Large intestine (tissue), 3 donors: Measurements from ENCODE around the gene KLHL42. TPM values are rescaled to one million over a fixed set of nuclear protein-coding genes. Genes with fewer than 3 reads are reported as not detected.

ENCODE experiments used
- DNase-seq, 2 donors: peaks; one replicate each; pipeline versions ENCODE4 v3.0.0 to v3.0.0-alpha.2; 2013
- H3K27ac ChIP-seq: one replicate; pipeline ENCODE4 v1.5.1; 2013; ENCODE audit warnings: low read length
- H3K27me3 ChIP-seq: 2 replicates; pipeline ENCODE4 v1.6.1; 2013; ENCODE audit warnings: low read length; ENCODE audit not compliant: control insufficient read depth, insufficient read depth
- H3K36me3 ChIP-seq: 2 replicates; pipeline ENCODE4 v1.6.1; 2013; ENCODE audit warnings: low read length; ENCODE audit not compliant: control insufficient read depth, insufficient read depth
- H3K4me1 ChIP-seq: one replicate; pipeline ENCODE4 v1.6.1; 2013; ENCODE audit warnings: low read length; ENCODE audit not compliant: control insufficient read depth, insufficient read depth
- H3K4me3 ChIP-seq: one replicate; pipeline ENCODE4 v1.5.1; 2013; ENCODE audit warnings: low read length
- H3K9me3 ChIP-seq: one replicate; pipeline ENCODE4 v1.6.1; 2013; ENCODE audit warnings: mild to moderate bottlenecking, low read depth, low read length, moderate library complexity; ENCODE audit not compliant: control insufficient read depth
- WGBS: methylation state at CpG from one replicate; pipeline ENCODE4 v1.1.5; 2013; ENCODE audit warnings: low lambda C conversion rate; ENCODE audit not compliant: insufficient coverage; 5-methylcytosine and 5-hydroxymethylcytosine counted together
- polyA plus RNA-seq: library from polyadenylated mRNA; unstranded; fragments of 120-200 nt; gene quantifications from one replicate; pipeline ENCODE4 v1.2.1, GENCODE V29; 2013

Gene KLHL42
- polyA plus RNA-seq, 1 donor: 27.7 TPM

- H3K27ac ChIP-seq: no peak overlapping the region
- no peaks in the 10 kb centered on the region for H3K9me3 ChIP-seq
- H3K4me3 ChIP-seq: no peak overlapping the region
- DNase-seq: peak in 1 of 2 donors; percentile 48
- no peaks in the 10 kb centered on the region for H3K27me3 ChIP-seq
- WGBS: 20% methylated on average over 1 of the region's 2 CpGs
- H3K36me3 ChIP-seq: no peaks in the 10 kb centered on the region
- H3K4me1 ChIP-seq: peaks cover 5% of the 10 kb centered on the region
Measured at GRCh38 chr12:27814411-27814810, 34.4 kb downstream of the KLHL42 start.

- no peak overlapping the region for H3K4me3 ChIP-seq
- H3K9me3 ChIP-seq: no peaks in the 10 kb centered on the region
- WGBS: no CpG with 5 or more reads among the region's 3 CpGs
- peak in 1 of 2 donors; percentile 38 for DNase-seq
- no peaks in the 10 kb centered on the region for H3K27me3 ChIP-seq
- peak overlapping the region; percentile 8 for H3K27ac ChIP-seq
- no peaks in the 10 kb centered on the region for H3K36me3 ChIP-seq
- H3K4me1 ChIP-seq: peaks cover 5% of the 10 kb centered on the region
Measured at GRCh38 chr12:27814851-27815591, 35.0 kb downstream of the KLHL42 start.

- DNase-seq: no peak
- Histone ChIP-seq H3K4me3 (no peak overlapping the region), H3K27me3 (no peaks in the 10 kb centered on the region), H3K27ac (no peak overlapping the region), H3K4me1 (peaks cover 16% of the 10 kb centered on the region), H3K36me3 (no peaks in the 10 kb centered on the region), H3K9me3 (no peaks in the 10 kb centered on the region)
- WGBS: no CpG with 5 or more reads among the region's 4 CpGs
Measured at GRCh38 chr12:27817766-27818165, 37.7 kb downstream of the KLHL42 start.

DNA sequence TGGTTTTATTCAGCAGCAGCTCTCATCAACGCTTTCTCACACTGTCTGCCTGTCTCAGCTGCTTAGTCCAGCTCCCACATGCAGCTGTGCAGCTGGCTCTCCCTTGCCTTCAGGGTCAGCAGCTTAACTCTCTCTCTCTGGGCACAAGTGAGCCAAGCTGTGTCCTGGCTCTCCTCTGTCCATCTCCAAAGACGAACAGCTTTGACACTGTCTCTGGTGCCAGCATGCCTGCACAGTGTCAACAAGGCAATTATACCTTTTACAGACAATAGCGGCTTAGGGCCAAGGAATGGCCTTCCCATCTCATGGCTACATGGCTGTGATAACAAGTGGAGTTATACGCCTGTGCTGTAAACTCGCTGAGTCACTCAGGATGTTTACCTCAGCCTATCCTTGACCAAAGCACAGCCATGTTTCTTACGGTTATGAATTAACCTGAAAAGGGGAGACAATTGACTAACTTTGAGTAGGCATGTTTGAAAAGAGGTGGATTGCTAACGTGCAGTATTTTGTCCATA, 38.4 kb downstream of the KLHL42 start:
- no peaks in the 10 kb centered on the region for H3K36me3 ChIP-seq
- no peak for DNase-seq
- H3K9me3 ChIP-seq: no peaks in the 10 kb centered on the region
- no peak overlapping the region for H3K4me3 ChIP-seq
- 40% methylated on average over 1 of the region's 7 CpGs for WGBS
- H3K4me1 ChIP-seq: peaks cover 16% of the 10 kb centered on the region
- no peak overlapping the region for H3K27ac ChIP-seq
- no peaks in the 10 kb centered on the region for H3K27me3 ChIP-seq

DNA sequence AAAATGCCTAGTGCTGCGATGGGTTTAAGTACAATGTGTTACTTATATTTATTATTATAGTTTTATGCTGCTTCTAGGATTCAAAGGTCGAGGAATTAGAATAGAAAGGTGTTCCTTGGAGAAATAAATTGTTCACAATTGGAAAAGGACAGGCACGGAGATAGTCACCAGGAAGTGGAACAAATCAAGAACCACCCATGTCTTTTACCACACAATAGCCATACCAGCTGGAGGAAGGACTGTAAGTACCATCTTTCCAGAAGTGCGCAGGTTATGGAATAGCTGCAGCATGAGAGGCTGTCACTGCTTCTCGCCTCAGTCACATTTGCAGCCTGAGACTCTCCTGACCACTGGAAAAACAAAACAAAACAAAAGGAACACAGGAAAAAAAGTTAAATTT, 40.5 kb downstream of the KLHL42 start:
- Histone ChIP-seq H3K9me3 (no peaks in the 10 kb centered on the region), H3K4me3 (no peak overlapping the region), H3K27ac (no peak overlapping the region), H3K36me3 (no peaks in the 10 kb centered on the region), H3K4me1 (peaks cover 11% of the 10 kb centered on the region), H3K27me3 (no peaks in the 10 kb centered on the region)
- no peak for DNase-seq
- 95% methylated on average over 3 of the region's 5 CpGs for WGBS

DNA sequence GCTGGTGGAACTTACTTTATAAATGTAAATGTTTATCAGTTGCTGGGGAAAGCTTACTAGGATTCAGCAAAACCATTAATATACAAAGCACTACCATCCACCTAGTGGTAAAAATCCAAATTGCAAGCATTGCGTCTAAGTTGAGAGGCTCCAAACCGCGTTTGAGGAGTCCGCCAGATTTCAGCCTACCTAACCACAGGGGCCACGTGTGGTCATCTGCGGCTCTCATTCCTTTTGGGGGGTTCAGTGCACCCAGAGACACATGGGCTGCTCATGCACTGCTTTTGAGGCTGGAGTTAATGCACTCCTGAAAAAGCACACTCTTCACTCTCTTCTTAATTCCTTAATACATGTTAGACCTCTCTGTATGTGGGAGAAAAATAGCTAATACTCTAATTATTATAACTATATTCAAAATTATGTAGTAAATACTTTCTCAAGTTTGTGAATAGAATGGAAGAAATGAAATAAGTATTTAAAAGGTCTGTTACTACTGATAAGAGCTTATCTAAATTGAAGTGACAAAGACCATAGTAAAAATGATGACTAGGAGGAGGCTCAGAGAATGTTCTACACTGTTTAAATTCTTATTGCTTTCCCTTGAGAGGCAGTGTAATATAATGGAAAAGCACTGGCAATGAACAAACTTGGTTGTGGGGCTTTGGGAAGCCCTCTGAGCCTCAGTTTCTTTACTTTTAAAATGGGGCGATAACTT, 41.4 kb downstream of the KLHL42 start:
- Histone ChIP-seq H3K27me3 (no peaks in the 10 kb centered on the region), H3K36me3 (no peaks in the 10 kb centered on the region), H3K27ac (no peak overlapping the region), H3K9me3 (no peaks in the 10 kb centered on the region), H3K4me1 (peaks cover 11% of the 10 kb centered on the region), H3K4me3 (peak overlapping the region; percentile 13)
- DNase-seq: peak; percentile 52 to 71
- no CpG with 5 or more reads among the region's 7 CpGs for WGBS

- peaks cover 11% of the 10 kb centered on the region for H3K4me1 ChIP-seq
Measured at GRCh38 chr12:27822076-27822712, 42.2 kb downstream of the KLHL42 start.

GRCh38 chr12:27823038-27823437, 43.0 kb downstream of the KLHL42 start:
- Histone ChIP-seq H3K36me3 (no peaks in the 10 kb centered on the region), H3K27me3 (no peaks in the 10 kb centered on the region), H3K4me3 (no peak overlapping the region), H3K4me1 (peaks cover 11% of the 10 kb centered on the region), H3K9me3 (no peaks in the 10 kb centered on the region), H3K27ac (no peak overlapping the region)
- DNase-seq: no peak
- no CpG with 5 or more reads among the region's 5 CpGs for WGBS

More at GRCh38 chr12:27822076-27822712, 42.2 kb downstream of the KLHL42 start:
- no peak for DNase-seq
- Histone ChIP-seq H3K36me3 (no peaks in the 10 kb centered on the region), H3K4me3 (no peak overlapping the region), H3K9me3 (no peaks in the 10 kb centered on the region), H3K27me3 (no peaks in the 10 kb centered on the region), H3K27ac (no peak overlapping the region)
- WGBS: 100% methylated on average over 2 of the region's 9 CpGs

GRCh38 chr12:27824126-27824842, 44.3 kb downstream of the KLHL42 start:
- Histone ChIP-seq H3K36me3 (no peaks in the 10 kb centered on the region), H3K27me3 (no peaks in the 10 kb centered on the region), H3K9me3 (no peaks in the 10 kb centered on the region), H3K27ac (no peak overlapping the region), H3K4me1 (peaks cover 11% of the 10 kb centered on the region), H3K4me3 (no peak overlapping the region)
- WGBS: no CpG with 5 or more reads among the region's 12 CpGs
- DNase-seq: no peak

DNA sequence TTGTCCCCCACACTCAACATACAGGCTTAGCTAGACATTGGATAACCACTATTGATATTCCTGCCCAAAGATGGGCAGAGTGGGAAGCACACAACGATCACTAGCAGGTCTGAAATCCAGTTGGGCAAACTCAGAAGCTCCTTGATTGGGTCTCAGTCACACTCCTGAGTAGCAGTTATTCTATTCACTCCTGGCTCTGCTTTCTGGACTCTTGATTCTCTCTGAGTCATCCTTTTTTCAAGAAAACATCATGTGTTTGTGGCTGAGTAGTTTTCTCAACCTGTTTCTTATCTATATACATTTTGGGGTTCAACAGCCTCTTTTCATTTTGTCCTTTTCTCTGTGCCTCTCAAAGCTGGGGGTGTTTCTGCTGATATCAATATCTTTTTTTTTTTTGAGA, 46.0 kb downstream of the KLHL42 start:
- DNase-seq: no peak
- Histone ChIP-seq H3K27me3 (no peaks in the 10 kb centered on the region), H3K4me3 (no peak overlapping the region), H3K36me3 (no peaks in the 10 kb centered on the region), H3K9me3 (no peaks in the 10 kb centered on the region), H3K4me1 (peaks cover 7% of the 10 kb centered on the region), H3K27ac (no peak overlapping the region)
- no CpG with 5 or more reads among the region's 1 CpG for WGBS
